Choroid plexus epithelial cell (primary cell): ENCODE data around the gene PNMA6F.

Source experiments
- DNase-seq: peaks from one replicate; pipeline ENCODE4 v3.0.0-alpha.2; 2010; ENCODE audit warnings: low read depth
- H3K4me3 ChIP-seq: 2 replicates; pipeline ENCODE4 v1.5.1; 2011; ENCODE audit warnings: low read depth, mild to moderate bottlenecking, control low read depth, low read length, moderate library complexity
- TF ChIP-seq, protein P1 (sequence below): conservative IDR thresholded peaks from 2 replicates; pipeline ENCODE4 v1.5.1; 2011; ENCODE audit warnings: low read depth, mild to moderate bottlenecking, control low read depth, inconsistent platforms, low read length, moderate library complexity

Gene PNMA6F

DNA sequence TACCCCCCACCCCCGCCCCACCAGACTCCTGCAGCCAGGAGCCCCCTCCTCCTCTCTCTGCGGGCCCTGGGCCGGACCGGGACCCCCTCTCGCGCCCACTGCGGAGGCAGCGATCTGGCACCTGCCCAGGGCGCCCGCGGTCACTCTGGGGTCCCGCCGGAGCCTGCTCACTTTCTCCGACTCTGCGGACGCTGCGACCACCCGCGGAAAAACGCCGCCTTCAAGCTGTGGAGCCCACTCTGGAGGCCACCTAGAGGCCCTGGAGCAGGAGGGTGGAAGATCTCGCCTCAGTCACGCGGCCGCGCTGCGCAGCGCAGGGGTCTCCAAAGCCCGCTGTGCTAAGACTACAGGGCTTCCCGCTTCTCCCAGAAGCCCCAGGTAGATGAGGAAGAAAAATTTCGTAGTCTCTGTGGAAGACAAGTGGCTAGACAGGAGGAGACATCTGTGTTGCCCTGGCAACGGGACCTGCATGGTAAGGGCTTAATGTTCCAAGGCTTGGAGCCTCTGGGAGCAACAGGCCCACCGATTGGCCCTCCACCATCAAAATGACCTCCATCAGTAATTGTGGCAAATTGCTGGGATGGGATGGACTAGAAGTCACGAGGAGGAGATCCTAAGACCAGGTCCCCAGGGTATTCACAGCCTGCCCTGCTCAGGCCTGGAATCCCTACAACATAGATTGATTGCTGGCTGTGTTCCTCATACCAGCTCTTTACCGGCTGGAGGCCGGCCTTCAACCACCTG lies at the start of gene PNMA6F:
Gene PNMA6F, minus strand, starts transcription at position 387 of the 744 bp plus-strand sequence. CDS start 1,093 bp downstream, outside the sequence.
- no peak for DNase-seq

DNA sequence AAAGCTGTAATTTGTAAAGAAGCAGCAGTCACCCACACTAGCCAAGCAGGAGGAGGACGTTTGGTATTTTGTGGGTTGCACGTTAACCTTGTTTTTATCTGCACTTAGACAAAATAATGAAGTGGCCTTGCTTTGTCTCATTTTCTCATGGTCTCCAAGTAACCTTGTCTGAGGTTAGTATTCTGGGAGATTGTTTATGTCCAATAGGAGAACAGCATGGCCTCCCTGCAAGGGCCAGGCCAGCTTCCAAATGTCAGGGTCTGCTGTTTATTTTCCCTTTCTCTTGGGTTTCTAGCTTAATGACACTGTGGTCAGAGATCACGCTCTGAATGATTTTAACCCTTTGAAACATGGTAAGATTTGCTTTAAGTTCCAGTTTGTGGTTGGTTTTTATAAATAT lies 49.7 kb upstream of the PNMA6F start:
- H3K4me3 ChIP-seq, result no peak overlapping the region
- DNase-seq, result peak; percentile 47
- TF ChIP-seq, protein P1, sequence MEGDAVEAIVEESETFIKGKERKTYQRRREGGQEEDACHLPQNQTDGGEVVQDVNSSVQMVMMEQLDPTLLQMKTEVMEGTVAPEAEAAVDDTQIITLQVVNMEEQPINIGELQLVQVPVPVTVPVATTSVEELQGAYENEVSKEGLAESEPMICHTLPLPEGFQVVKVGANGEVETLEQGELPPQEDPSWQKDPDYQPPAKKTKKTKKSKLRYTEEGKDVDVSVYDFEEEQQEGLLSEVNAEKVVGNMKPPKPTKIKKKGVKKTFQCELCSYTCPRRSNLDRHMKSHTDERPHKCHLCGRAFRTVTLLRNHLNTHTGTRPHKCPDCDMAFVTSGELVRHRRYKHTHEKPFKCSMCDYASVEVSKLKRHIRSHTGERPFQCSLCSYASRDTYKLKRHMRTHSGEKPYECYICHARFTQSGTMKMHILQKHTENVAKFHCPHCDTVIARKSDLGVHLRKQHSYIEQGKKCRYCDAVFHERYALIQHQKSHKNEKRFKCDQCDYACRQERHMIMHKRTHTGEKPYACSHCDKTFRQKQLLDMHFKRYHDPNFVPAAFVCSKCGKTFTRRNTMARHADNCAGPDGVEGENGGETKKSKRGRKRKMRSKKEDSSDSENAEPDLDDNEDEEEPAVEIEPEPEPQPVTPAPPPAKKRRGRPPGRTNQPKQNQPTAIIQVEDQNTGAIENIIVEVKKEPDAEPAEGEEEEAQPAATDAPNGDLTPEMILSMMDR, result no peak

More for the DNA sequence above, at the start of gene PNMA6F:
- TF ChIP-seq, protein P1, result no peak
- H3K4me3 ChIP-seq, result no peak within 1 kb of the TSS

DNA sequence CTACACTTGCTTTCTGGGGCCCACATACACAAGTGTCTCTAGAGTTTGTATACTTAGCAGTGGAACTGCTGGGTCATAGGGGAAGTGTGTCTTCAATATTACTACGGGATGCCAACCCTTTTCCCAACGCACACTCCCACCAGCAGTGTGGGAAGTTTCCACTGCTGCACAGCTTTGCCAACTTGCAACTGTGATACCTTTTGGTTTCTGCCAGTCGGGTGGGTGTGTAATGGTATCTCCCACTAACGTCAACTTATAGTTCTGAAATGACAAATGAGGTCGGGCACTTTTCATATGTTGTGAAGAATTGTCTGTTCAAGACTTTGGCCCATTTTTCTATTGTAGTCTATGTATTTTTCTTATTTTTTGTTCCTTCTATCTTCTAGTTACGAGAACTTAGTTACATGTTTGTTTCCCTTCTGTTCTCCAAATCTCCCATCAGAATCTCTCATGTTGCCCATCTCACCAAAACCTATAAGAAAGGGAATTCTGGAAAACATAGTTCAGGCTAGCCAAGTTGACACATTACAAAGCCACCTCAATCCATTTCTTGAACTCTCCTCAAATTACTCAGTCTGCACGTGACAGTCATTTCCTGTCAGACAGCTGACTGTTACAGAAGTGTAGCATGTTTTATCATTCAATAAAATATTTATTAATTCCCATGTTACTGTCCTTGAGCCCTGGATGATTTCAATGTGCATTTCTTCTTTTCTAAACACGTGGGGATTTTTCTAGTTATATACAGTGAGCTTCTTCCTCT lies 48.9 kb upstream of the PNMA6F start:
- TF ChIP-seq, protein P1, result no peak
- H3K4me3 ChIP-seq, result no peak overlapping the region

DNA sequence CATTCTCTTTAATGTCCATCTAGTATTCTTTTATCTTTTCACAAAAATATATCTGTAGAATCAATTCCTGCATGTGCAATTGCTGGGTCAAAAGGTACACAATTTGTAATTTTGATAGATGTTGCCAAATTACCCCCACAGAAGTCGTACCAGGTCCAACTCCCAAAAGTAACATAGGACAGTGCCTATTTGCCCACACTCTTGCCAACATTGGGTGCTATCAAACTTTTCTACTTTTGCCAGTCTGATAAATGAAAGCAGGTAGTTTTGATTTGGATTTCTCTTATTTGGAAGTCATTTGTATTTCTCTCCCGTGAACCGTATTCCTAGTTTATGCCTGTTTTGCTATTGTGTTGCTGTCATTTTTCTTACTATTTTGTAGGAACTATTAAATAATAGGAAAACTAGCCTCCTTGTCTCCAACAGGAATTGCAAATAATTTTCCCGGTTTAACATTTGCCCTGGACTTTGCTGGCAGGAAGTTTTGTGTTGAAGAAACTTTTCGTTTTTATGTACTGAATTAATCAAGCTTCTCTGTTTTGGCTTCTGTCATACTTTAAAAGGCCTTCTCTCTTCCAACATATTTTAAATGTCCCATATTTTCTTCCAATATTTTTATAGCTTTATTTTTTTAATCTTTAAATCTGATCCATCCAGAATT lies 45.4 kb upstream of the PNMA6F start:
- TF ChIP-seq, protein P1, result no peak
- H3K4me3 ChIP-seq, result no peak overlapping the region
- DNase-seq, result no peak

More for the DNA sequence above, 48.9 kb upstream of the PNMA6F start:
- DNase-seq, result peak; percentile 34

DNA sequence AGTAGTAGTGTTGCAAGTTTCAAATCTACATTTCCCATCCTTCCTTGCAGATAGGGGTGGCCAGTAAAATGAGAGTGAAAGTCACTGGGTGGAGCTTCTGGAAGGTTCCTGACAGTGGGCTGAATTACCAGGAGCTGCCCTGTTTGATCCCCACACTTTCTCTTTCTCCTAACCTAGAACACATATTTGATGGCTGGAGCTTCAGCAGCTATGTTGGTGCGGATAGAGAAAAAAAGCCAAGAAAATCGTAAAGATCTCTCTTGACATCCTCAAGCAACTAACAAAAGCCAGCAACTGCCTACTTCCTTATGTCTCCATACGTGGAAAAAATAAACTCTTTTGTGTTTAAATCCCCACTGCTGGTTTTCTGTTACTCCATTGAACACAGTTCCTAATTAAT lies 44.6 kb upstream of the PNMA6F start:
- H3K4me3 ChIP-seq, result no peak overlapping the region
- no peak for DNase-seq

DNA sequence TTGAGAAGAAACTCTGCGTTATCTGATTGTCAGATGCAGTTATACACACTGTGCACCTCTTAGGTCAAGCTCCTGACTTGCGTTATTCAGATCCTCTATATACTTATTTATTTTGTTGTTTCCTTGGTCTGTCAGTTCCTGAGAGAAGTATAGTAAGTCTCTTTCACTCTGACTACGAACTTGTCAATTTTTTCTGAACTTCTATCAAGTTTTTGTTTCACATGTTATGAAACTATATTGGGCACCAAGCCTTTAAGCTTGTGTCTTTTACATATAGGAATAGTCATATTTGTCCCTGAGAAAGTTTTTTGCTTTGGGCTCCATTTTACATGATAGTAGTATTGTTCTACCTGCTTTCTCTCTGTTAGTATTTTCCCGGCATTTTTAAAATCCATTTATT lies 44.1 kb upstream of the PNMA6F start:
- TF ChIP-seq, protein P1, result no peak
- H3K4me3 ChIP-seq, result no peak overlapping the region
- DNase-seq, result no peak

More for the DNA sequence above, 44.6 kb upstream of the PNMA6F start:
- TF ChIP-seq, protein P1, result no peak
